Measurements from ENCODE around the gene BRK1. TPM values are rescaled to one million over a fixed set of nuclear protein-coding genes. Genes with fewer than 3 reads are reported as not detected.

The BRK1 gene
- total and polyA plus RNA-seq, 9 of the 15 experiments (the other 6 are each of a cell fraction or from before 2014, with no cell fraction given): 105 to 634 (median 250) TPM

DNA sequence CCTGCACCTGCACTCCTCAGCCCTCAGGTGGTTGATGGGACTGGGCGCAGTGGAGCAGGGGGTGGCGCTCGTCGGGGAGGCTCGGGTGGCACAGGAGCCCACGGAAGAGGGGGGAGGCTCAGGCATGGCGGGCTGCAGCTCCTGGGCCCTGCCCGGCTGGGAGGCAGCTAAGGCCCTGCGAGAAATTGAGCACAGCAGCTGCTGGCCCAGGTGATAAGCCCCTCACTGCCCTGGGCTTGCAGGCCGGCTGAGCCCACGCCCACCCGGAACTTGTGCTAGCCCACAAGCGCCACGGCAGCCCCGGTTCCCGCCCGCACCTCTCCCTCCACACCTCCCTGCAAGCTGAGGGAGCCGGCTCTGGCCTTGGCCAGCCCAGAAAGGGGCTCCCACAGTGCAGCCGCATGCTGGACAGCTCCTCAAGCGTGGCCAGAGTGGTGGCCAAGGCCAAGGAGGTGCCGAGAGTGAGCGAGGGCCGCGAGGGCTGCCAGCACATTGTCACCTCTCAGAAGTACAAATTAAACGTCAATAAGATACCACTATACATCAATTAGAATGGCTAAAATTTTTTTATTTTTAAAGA, 21.0 kb downstream of the BRK1 start (continued):
- TF ChIP-seq, protein P1, sequence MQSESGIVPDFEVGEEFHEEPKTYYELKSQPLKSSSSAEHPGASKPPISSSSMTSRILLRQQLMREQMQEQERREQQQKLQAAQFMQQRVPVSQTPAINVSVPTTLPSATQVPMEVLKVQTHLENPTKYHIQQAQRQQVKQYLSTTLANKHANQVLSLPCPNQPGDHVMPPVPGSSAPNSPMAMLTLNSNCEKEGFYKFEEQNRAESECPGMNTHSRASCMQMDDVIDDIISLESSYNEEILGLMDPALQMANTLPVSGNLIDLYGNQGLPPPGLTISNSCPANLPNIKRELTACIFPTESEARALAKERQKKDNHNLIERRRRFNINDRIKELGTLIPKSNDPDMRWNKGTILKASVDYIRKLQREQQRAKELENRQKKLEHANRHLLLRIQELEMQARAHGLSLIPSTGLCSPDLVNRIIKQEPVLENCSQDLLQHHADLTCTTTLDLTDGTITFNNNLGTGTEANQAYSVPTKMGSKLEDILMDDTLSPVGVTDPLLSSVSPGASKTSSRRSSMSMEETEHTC (IDR thresholded peaks at IDR 0.05): no peak
- TF ChIP-seq CBFB (CRISPR knock-in tag; IDR thresholded peaks at IDR 0.05): no peak
- TF ChIP-seq CREB1 (IDR thresholded peaks at IDR 0.05): no peak
- TF ChIP-seq CREB1 (CRISPR knock-in tag; IDR thresholded peaks at IDR 0.05): 0 out of 2 replicates have a peak, but pooled peaks have one; percentile 20
- no peak for TF ChIP-seq FOXK1 (CRISPR knock-in tag; IDR thresholded peaks at IDR 0.05; ENCODE audit: borderline replicate concordance)

DNA sequence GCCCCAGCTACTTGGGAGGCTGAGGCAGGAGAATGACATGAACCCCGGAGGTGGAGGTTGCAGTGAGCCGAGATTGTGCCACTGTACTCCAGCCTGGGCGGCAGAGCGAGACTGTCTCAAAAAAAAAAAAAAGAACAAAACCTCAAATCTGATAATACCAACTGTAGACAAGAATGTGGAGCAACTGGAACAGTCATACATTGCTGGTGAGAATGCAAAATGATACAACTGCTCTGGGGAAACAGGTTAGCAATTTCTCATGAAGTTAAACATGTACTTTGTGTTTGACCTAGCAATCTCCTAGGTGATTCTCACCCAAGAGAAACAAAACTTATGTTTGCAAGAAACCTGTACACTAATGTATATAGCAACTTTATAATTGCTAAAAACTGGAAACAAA, 21.7 kb downstream of the BRK1 start:
- DNase-seq (ENCODE audit: extremely low read depth in 1 of 4, low spot score in 3 of 4) (no peak), FAIRE-seq (no peak), ATAC-seq (no peak)
- Histone ChIP-seq H3K9me3 (replicated peaks; ENCODE audit: control insufficient read depth, insufficient read depth, low read depth, low read length) (no peaks in the 10 kb centered on the region), H3K9ac (ENCODE audit: insufficient read depth in 1 of 2, low read depth in 2 of 2, low read length in 2 of 2) (no peak overlapping the region), H3K27me3 (ENCODE audit: control insufficient read depth in 2 of 2, insufficient read depth in 2 of 2, low read length in 2 of 2) (no peaks in the 10 kb centered on the region), H3K4me3 (no peak overlapping the region), H3K27ac (ENCODE audit: extremely low read depth, low read depth, low read length) (no peak overlapping the region), H2AFZ (ENCODE audit: low read depth, low read length) (no peak overlapping the region), H3K4me1 (replicated peaks in 1 of 2; ENCODE audit: control insufficient read depth in 2 of 2, insufficient read depth in 2 of 2, low read length in 2 of 2) (peaks cover 25 to 26% of the 10 kb centered on the region in 2 experiments), H3K79me2 (ENCODE audit: control insufficient read depth, insufficient read depth, low read length) (peaks cover 7% of the 10 kb centered on the region), H3K36me3 (ENCODE audit: control insufficient read depth, insufficient read depth, low read length) (no peaks in the 10 kb centered on the region), H3K4me2 (ENCODE audit: insufficient read depth, low read length) (no peak overlapping the region), H4K20me1 (replicated peaks; ENCODE audit: control insufficient read depth, insufficient read depth, low read length) (no peaks in the 10 kb centered on the region; the same call in 1 of the 2 replicates), H3K9me1 (ENCODE audit: control insufficient read depth, insufficient read depth, low read length) (no peaks in the 10 kb centered on the region)
- in situ Hi-C loops (cut with MboI) (no loop called here), intact Hi-C loops (cut with micrococcal nuclease) (no loop called here)
- no TSS peak for BruUV-seq (replicated peaks)
- ChIA-PET POLR2A (no interaction called here), CTCF (ENCODE audit: low intra/inter-chr PET ratio) (no interaction called here)
- WGBS (ENCODE audit: insufficient coverage, low coverage, missing lambda C conversion rate): 19% methylated on average over 2 of the region's 4 CpGs
- TF ChIP-seq ZBTB7A (IDR thresholded peaks at IDR 0.05; ENCODE audit: borderline replicate concordance, control insufficient read depth, low read depth, low read length): no peak
- TF ChIP-seq TGIF2 (CRISPR knock-in tag; IDR thresholded peaks at IDR 0.05): no peak
- peak; percentile 43 for TF ChIP-seq CEBPB (tag; IDR thresholded peaks at IDR 0.05)
- TF ChIP-seq ZNF699 (CRISPR knock-in tag; IDR thresholded peaks at IDR 0.05; ENCODE audit: insufficient replicate concordance): no peak
- TF ChIP-seq CBFA2T3 (IDR thresholded peaks at IDR 0.05): 0 out of 2 replicates have a peak, but pooled peaks have one; percentile 13
- TF ChIP-seq LARP7 (IDR thresholded peaks at IDR 0.05): 0 out of 2 replicates have a peak, but pooled peaks have one; percentile 15
- no peak for TF ChIP-seq RCOR1 (IDR thresholded peaks at IDR 0.05; ENCODE audit: borderline replicate concordance in 1 of 2, low read depth in 2 of 2, low read length in 2 of 2)
- no peak for TF ChIP-seq TEAD1 (CRISPR knock-in tag; IDR thresholded peaks at IDR 0.05)
- TF ChIP-seq, protein P2, sequence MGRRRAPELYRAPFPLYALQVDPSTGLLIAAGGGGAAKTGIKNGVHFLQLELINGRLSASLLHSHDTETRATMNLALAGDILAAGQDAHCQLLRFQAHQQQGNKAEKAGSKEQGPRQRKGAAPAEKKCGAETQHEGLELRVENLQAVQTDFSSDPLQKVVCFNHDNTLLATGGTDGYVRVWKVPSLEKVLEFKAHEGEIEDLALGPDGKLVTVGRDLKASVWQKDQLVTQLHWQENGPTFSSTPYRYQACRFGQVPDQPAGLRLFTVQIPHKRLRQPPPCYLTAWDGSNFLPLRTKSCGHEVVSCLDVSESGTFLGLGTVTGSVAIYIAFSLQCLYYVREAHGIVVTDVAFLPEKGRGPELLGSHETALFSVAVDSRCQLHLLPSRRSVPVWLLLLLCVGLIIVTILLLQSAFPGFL (CRISPR knock-in tag; IDR thresholded peaks at IDR 0.05): no peak
- no peak for TF ChIP-seq JUND (IDR thresholded peaks at IDR 0.05; ENCODE audit: borderline replicate concordance, low read depth, low read length)
- TF ChIP-seq JUND (tag; IDR thresholded peaks at IDR 0.05; ENCODE audit: borderline replicate concordance, low read depth, low read length): 0 out of 3 replicates have a peak, but pooled peaks have one; percentile 13
- peak; percentile 89 for TF ChIP-seq ZNF384 (IDR thresholded peaks at IDR 0.05; ENCODE audit: low read depth, low read length)
- TF ChIP-seq, protein P3, sequence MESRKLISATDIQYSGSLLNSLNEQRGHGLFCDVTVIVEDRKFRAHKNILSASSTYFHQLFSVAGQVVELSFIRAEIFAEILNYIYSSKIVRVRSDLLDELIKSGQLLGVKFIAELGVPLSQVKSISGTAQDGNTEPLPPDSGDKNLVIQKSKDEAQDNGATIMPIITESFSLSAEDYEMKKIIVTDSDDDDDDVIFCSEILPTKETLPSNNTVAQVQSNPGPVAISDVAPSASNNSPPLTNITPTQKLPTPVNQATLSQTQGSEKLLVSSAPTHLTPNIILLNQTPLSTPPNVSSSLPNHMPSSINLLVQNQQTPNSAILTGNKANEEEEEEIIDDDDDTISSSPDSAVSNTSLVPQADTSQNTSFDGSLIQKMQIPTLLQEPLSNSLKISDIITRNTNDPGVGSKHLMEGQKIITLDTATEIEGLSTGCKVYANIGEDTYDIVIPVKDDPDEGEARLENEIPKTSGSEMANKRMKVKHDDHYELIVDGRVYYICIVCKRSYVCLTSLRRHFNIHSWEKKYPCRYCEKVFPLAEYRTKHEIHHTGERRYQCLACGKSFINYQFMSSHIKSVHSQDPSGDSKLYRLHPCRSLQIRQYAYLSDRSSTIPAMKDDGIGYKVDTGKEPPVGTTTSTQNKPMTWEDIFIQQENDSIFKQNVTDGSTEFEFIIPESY (CRISPR knock-in tag; IDR thresholded peaks at IDR 0.05): no peak; the same call in 1 of the 2 replicates

Measured in K562 (cell line).